SK-N-SH treated with all-trans-retinoic acid at 6 μM for 48 hours (cell line): ENCODE data around the gene KCNC2.

ENCODE experiments used
- ATAC-seq: fragments of 200-7000 bp; cut with Tn5 transposase; 3 replicates; pipeline ENCODE4 v1.9.1; 2020; ENCODE audit warnings: mild to moderate bottlenecking, moderate library complexity
- ARNTL ChIP-seq: fragments of 450-650 bp; formaldehyde crosslinking; IDR thresholded peaks from 2 replicates; pipeline ENCODE4 v1.5.0; 2020; ENCODE audit warnings: low read depth, mild to moderate bottlenecking, moderate library complexity, borderline replicate concordance
- CSDC2 ChIP-seq: fragments of 250-450 bp; sonication (Bioruptor Pico); IDR thresholded peaks from 2 replicates; pipeline ENCODE4 v1.5.0; 2020; ENCODE audit warnings: mild to moderate bottlenecking, moderate library complexity
- ESRRG ChIP-seq: fragments of 250-450 bp; sonication (Bioruptor Pico); IDR thresholded peaks from 2 replicates; pipeline ENCODE4 v1.6.1; 2021; ENCODE audit warnings: mild to moderate bottlenecking
- GLIS3 ChIP-seq: fragments of 250-450 bp; sonication (Bioruptor Pico); IDR thresholded peaks from 2 replicates; pipeline ENCODE4 v1.5.0; 2020; ENCODE audit warnings: mild to moderate bottlenecking, moderate library complexity
- ISL1 ChIP-seq: fragments of 250-450 bp; sonication (Bioruptor Pico); IDR thresholded peaks from 2 replicates; pipeline ENCODE4 v2.1.2; 2022; ENCODE audit warnings: mild to moderate bottlenecking, moderate library complexity
- OSR1 ChIP-seq: fragments of 250-450 bp; sonication (Bioruptor Pico); IDR thresholded peaks from 2 replicates; pipeline ENCODE4 v1.8.0; 2022; ENCODE audit warnings: moderate library complexity, mild to moderate bottlenecking, inconsistent platforms
- PPARA ChIP-seq: fragments of 250-450 bp; sonication (Bioruptor Pico); IDR thresholded peaks from 2 replicates; pipeline ENCODE4 v1.5.0; 2020; ENCODE audit warnings: mild to moderate bottlenecking, borderline replicate concordance
- SNAI2 ChIP-seq: fragments of 250-450 bp; sonication (Bioruptor Pico); IDR thresholded peaks from 2 replicates; pipeline ENCODE4 v1.5.0; 2020; ENCODE audit warnings: mild to moderate bottlenecking, moderate library complexity
- TCF4 ChIP-seq: fragments of 250-450 bp; sonication (Bioruptor Pico); IDR thresholded peaks from 2 replicates; pipeline ENCODE4 v1.8.0; 2021; ENCODE audit warnings: mild to moderate bottlenecking, moderate library complexity, borderline replicate concordance
- TOX ChIP-seq: fragments of 250-450 bp; sonication (Bioruptor Pico); IDR thresholded peaks from 2 replicates; pipeline ENCODE4 v1.8.0; 2021; ENCODE audit warnings: mild to moderate bottlenecking, moderate library complexity, borderline replicate concordance
- ZC3H10 ChIP-seq: fragments of 250-450 bp; sonication (Bioruptor Pico); IDR thresholded peaks from 2 replicates; pipeline ENCODE4 v1.5.1; 2021; ENCODE audit warnings: mild to moderate bottlenecking, moderate library complexity
- ZFP3 ChIP-seq: fragments of 250-450 bp; sonication (Bioruptor Pico); IDR thresholded peaks from 2 replicates; pipeline ENCODE4 v1.5.0; 2020; ENCODE audit warnings: mild to moderate bottlenecking, moderate library complexity
- ZFP30 ChIP-seq: fragments of 450-650 bp; formaldehyde crosslinking; IDR thresholded peaks from 2 replicates; pipeline ENCODE4 v1.5.0; 2022; ENCODE audit warnings: mild to moderate bottlenecking, moderate library complexity
- ZNF8 ChIP-seq: fragments of 450-650 bp; formaldehyde crosslinking; IDR thresholded peaks from 2 replicates; pipeline ENCODE4 v1.5.0; 2020; ENCODE audit warnings: mild to moderate bottlenecking, moderate library complexity
- TF ChIP-seq, protein P1 (sequence below): fragments of 250-450 bp; sonication (Bioruptor Pico); IDR thresholded peaks from 2 replicates; pipeline ENCODE4 v1.5.1; 2020; ENCODE audit warnings: low read depth, mild to moderate bottlenecking, moderate library complexity
- TF ChIP-seq, protein P2 (sequence below): fragments of 250-450 bp; sonication (Bioruptor Pico); IDR thresholded peaks from 2 replicates; pipeline ENCODE4 v1.8.0; 2021; ENCODE audit warnings: low read depth, mild to moderate bottlenecking, moderate library complexity, borderline replicate concordance
- TF ChIP-seq, protein P3 (sequence below): fragments of 250-450 bp; sonication (Bioruptor Pico); IDR thresholded peaks from 2 replicates; pipeline ENCODE4 v1.8.0; 2020; ENCODE audit warnings: mild to moderate bottlenecking, moderate library complexity, borderline replicate concordance
- TF ChIP-seq, protein P4 (sequence below): fragments of 250-450 bp; sonication (Bioruptor Pico); IDR thresholded peaks from 2 replicates; pipeline ENCODE4 v1.5.1; 2021; ENCODE audit warnings: mild to moderate bottlenecking, moderate library complexity
- TF ChIP-seq, protein P5 (sequence below): fragments of 250-450 bp; sonication (Bioruptor Pico); IDR thresholded peaks from 2 replicates; pipeline ENCODE4 v1.5.0; 2020; ENCODE audit warnings: mild to moderate bottlenecking, moderate library complexity

KCNC2 gene

DNA sequence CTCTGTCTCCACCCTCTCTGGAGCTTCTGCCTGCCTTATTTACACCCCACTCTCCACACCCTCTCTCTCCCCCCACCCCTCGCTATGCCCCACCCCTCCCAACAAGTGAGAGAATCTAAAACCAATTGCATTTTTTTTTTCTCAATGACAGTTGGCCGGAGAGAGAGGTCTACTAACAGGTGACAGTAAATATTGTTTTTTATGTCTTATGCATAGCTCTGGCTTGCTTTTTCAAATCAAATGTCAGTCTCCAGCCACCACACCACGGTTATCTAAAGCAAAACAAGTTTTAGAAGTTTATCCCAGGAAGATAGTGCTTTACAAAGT, at the start of gene KCNC2:
KCNC2 (minus strand) TSS at position 28 of the 327 bp plus-strand sequence.
- TF ChIP-seq CSDC2 (CRISPR knock-in tag) (no peak), OSR1 (CRISPR knock-in tag) (no peak), ZNF8 (CRISPR knock-in tag) (no peak), PPARA (CRISPR knock-in tag) (no peak)
- TF ChIP-seq, protein P1, sequence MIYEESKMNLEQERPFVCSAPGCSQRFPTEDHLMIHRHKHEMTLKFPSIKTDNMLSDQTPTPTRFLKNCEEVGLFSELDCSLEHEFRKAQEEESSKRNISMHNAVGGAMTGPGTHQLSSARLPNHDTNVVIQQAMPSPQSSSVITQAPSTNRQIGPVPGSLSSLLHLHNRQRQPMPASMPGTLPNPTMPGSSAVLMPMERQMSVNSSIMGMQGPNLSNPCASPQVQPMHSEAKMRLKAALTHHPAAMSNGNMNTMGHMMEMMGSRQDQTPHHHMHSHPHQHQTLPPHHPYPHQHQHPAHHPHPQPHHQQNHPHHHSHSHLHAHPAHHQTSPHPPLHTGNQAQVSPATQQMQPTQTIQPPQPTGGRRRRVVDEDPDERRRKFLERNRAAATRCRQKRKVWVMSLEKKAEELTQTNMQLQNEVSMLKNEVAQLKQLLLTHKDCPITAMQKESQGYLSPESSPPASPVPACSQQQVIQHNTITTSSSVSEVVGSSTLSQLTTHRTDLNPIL, result no peak
- TF ChIP-seq, protein P2, sequence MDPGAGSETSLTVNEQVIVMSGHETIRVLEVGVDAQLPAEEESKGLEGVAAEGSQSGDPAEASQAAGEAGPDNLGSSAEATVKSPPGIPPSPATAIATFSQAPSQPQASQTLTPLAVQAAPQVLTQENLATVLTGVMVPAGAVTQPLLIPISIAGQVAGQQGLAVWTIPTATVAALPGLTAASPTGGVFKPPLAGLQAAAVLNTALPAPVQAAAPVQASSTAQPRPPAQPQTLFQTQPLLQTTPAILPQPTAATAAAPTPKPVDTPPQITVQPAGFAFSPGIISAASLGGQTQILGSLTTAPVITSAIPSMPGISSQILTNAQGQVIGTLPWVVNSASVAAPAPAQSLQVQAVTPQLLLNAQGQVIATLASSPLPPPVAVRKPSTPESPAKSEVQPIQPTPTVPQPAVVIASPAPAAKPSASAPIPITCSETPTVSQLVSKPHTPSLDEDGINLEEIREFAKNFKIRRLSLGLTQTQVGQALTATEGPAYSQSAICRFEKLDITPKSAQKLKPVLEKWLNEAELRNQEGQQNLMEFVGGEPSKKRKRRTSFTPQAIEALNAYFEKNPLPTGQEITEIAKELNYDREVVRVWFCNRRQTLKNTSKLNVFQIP (CRISPR knock-in tag), result no peak
- TF ChIP-seq, protein P3, sequence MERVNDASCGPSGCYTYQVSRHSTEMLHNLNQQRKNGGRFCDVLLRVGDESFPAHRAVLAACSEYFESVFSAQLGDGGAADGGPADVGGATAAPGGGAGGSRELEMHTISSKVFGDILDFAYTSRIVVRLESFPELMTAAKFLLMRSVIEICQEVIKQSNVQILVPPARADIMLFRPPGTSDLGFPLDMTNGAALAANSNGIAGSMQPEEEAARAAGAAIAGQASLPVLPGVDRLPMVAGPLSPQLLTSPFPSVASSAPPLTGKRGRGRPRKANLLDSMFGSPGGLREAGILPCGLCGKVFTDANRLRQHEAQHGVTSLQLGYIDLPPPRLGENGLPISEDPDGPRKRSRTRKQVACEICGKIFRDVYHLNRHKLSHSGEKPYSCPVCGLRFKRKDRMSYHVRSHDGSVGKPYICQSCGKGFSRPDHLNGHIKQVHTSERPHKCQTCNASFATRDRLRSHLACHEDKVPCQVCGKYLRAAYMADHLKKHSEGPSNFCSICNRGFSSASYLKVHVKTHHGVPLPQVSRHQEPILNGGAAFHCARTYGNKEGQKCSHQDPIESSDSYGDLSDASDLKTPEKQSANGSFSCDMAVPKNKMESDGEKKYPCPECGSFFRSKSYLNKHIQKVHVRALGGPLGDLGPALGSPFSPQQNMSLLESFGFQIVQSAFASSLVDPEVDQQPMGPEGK (CRISPR knock-in tag), result no peak
- no peak for ATAC-seq

DNA sequence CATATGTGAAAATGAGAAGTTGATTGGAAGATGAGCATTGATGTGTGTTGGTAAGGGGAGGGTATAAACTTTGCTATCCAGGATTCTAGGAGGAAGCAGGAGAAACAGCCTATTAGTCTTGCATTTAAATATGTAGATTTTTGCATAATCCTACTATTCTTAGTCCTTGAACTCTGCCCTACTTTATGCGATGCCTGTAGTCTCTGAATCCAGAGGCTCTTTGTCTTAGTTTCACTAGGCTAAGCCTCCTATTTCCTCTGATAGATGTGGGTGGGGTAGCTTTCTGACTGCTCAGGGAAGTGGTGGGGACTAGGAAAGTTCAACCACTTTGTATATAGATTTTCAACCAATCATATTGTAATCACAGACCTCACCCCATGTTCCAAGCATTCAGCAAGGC, 49.5 kb upstream of the KCNC2 start:
- no peak for ATAC-seq
- no peak for TF ChIP-seq ZFP30 (CRISPR knock-in tag)
- TF ChIP-seq, protein P4, sequence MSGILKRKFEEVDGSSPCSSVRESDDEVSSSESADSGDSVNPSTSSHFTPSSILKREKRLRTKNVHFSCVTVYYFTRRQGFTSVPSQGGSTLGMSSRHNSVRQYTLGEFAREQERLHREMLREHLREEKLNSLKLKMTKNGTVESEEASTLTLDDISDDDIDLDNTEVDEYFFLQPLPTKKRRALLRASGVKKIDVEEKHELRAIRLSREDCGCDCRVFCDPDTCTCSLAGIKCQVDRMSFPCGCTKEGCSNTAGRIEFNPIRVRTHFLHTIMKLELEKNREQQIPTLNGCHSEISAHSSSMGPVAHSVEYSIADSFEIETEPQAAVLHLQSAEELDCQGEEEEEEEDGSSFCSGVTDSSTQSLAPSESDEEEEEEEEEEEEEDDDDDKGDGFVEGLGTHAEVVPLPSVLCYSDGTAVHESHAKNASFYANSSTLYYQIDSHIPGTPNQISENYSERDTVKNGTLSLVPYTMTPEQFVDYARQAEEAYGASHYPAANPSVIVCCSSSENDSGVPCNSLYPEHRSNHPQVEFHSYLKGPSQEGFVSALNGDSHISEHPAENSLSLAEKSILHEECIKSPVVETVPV (CRISPR knock-in tag), result no peak
- TF ChIP-seq TOX (CRISPR knock-in tag), result no peak
- TF ChIP-seq ARNTL, result no peak
- TF ChIP-seq TCF4 (CRISPR knock-in tag), result no peak
- TF ChIP-seq, protein P3 (CRISPR knock-in tag), result no peak
- TF ChIP-seq ISL1 (CRISPR knock-in tag), result no peak
- TF ChIP-seq, protein P1, result no peak

DNA sequence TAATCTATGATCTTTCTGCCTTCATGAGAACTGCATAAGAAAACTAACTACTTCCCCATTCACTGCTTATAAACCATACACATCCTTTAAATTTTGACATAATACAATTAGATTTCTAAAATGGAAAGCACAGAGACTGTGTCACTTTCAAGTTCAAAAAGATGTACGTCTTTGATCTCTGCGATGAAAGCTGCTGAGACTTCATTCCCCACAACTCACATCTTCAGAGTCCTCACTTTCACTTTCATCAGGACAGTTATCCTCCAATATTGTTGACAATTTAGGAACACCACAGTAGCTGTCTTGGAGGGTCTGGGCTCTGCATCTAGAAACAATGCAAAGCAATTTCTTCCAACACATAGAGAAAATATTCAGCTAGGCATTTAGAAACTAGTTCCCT, 47.9 kb upstream of the KCNC2 start:
- TF ChIP-seq ESRRG, result no peak
- ATAC-seq, result peak; percentile 59

DNA sequence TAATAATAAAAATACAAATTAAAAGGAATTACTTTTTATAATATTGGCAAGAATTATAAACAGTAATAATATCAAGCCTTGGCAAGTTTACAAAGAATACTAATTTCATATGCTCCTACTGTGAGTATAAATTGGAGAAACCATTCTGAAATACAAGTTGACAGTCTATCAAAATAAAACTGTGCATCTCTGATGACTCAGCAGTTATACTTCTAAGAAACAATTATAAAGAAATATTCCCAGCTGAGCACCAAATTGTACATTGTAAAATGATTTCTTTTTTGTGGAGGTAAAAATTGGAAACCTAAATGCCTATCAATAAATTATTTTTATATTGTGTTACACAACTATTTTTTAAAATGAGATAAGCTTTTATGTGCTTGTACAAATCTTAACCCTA, 35.5 kb upstream of the KCNC2 start:
- no peak for ATAC-seq
- no peak for TF ChIP-seq PPARA (CRISPR knock-in tag)
- TF ChIP-seq OSR1 (CRISPR knock-in tag), result no peak
- TF ChIP-seq ESRRG, result no peak
- TF ChIP-seq ZFP3, result no peak
- TF ChIP-seq ZC3H10 (CRISPR knock-in tag), result no peak
- TF ChIP-seq SNAI2 (CRISPR knock-in tag), result no peak
- TF ChIP-seq GLIS3 (CRISPR knock-in tag), result no peak
- no peak for TF ChIP-seq TOX (CRISPR knock-in tag)
- no peak for TF ChIP-seq ZFP30 (CRISPR knock-in tag)
- no peak for TF ChIP-seq TCF4 (CRISPR knock-in tag)
- TF ChIP-seq, protein P4 (CRISPR knock-in tag), result no peak
- TF ChIP-seq, protein P5, sequence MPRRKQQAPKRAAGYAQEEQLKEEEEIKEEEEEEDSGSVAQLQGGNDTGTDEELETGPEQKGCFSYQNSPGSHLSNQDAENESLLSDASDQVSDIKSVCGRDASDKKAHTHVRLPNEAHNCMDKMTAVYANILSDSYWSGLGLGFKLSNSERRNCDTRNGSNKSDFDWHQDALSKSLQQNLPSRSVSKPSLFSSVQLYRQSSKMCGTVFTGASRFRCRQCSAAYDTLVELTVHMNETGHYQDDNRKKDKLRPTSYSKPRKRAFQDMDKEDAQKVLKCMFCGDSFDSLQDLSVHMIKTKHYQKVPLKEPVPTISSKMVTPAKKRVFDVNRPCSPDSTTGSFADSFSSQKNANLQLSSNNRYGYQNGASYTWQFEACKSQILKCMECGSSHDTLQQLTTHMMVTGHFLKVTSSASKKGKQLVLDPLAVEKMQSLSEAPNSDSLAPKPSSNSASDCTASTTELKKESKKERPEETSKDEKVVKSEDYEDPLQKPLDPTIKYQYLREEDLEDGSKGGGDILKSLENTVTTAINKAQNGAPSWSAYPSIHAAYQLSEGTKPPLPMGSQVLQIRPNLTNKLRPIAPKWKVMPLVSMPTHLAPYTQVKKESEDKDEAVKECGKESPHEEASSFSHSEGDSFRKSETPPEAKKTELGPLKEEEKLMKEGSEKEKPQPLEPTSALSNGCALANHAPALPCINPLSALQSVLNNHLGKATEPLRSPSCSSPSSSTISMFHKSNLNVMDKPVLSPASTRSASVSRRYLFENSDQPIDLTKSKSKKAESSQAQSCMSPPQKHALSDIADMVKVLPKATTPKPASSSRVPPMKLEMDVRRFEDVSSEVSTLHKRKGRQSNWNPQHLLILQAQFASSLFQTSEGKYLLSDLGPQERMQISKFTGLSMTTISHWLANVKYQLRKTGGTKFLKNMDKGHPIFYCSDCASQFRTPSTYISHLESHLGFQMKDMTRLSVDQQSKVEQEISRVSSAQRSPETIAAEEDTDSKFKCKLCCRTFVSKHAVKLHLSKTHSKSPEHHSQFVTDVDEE (CRISPR knock-in tag), result no peak
